NCI-H748 treated with DMSO at 0.1 percent for 48 hours (cell line): ENCODE measurements around the gene ATXN7.

Experiments
- DNase-seq: peaks from one replicate; lab custom pipeline; 2025; lab: John Stamatoyannopoulos, UW

The ATXN7 gene

GRCh38 chr3:64049136-64049535 lies 185.5 kb downstream of the ATXN7 start:
- DNase-seq = no peak

- no peak for DNase-seq
Observed at GRCh38 chr3:64049832-64050231, 186.2 kb downstream of the ATXN7 start.
